Activated T-helper 17 cell treated with anti-CD3 and anti-CD28 coated beads, Interleukin-2, amount 50 U/mL, for 72 hours (primary cell): ENCODE data around the gene CHEK1. TPM values are rescaled to one million over a fixed set of nuclear protein-coding genes. Genes with fewer than 3 reads are reported as not detected.
"Not testable (repeated sequence)": the region's sequence is repeated elsewhere in the genome, so short reads cannot be mapped to it uniquely, and the experiment has no call there.

Experiments
- ATAC-seq: fragments of 150-1000 bp; cut with Tn5 transposase; replicated peaks from 2 replicates; pipeline ENCODE4 v1.10.0; 2021; ENCODE audit warnings: mild to moderate bottlenecking, moderate library complexity
- H3K27ac Mint-ChIP-seq: one replicate; pipeline ENCODE4 v1.8.0; 2022; ENCODE audit warnings: mixed read lengths
- H3K27me3 Mint-ChIP-seq: one replicate; pipeline ENCODE4 v1.8.0; 2022; ENCODE audit warnings: mixed read lengths
- H3K36me3 Mint-ChIP-seq: one replicate; pipeline ENCODE4 v1.8.0; 2022; ENCODE audit warnings: low read depth, mild to moderate bottlenecking, mixed read lengths
- H3K4me1 Mint-ChIP-seq: one replicate; pipeline ENCODE4 v1.8.0; 2022; ENCODE audit warnings: mixed read lengths
- H3K4me3 Mint-ChIP-seq: one replicate; pipeline ENCODE4 v1.8.0; 2022; ENCODE audit warnings: mild to moderate bottlenecking, mixed read lengths
- H3K9me3 Mint-ChIP-seq: one replicate; pipeline ENCODE4 v1.8.0; 2022; ENCODE audit warnings: mixed read lengths
- total RNA-seq, 2 donors: library from RNA; stranded (reverse); gene quantifications; one replicate each; pipeline ENCODE4 v1.2.3, GENCODE V29; 2022

The CHEK1 gene
- total RNA-seq, 2 donors from 2014 or later = 96.0 to 147 TPM

- Mint-ChIP-seq H3K9me3 (no peaks in the 10 kb centered on the region), H3K27me3 (peaks cover 15% of the 10 kb centered on the region), H3K36me3 (no peaks in the 10 kb centered on the region), H3K4me3 (no peak overlapping the region), H3K4me1 (no peaks in the 10 kb centered on the region), H3K27ac (no peak overlapping the region)
- no peak for ATAC-seq
These were observed 70.0 kb downstream of the CHEK1 start for GRCh38 chr11:125694951-125695350.

- Mint-ChIP-seq H3K36me3 (no peaks in the 10 kb centered on the region), H3K27ac (no peak overlapping the region), H3K9me3 (no peaks in the 10 kb centered on the region), H3K27me3 (peaks cover 20% of the 10 kb centered on the region), H3K4me3 (no peak overlapping the region), H3K4me1 (no peaks in the 10 kb centered on the region)
- ATAC-seq = no peak
These were observed 76.2 kb downstream of the CHEK1 start for GRCh38 chr11:125701018-125701610.

GRCh38 chr11:125701858-125702621 lies 77.1 kb downstream of the CHEK1 start:
- Mint-ChIP-seq H3K9me3 (no peaks in the 10 kb centered on the region), H3K27me3 (peaks cover 21% of the 10 kb centered on the region), H3K36me3 (no peaks in the 10 kb centered on the region), H3K4me3 (no peak overlapping the region), H3K4me1 (no peaks in the 10 kb centered on the region), H3K27ac (no peak overlapping the region)
- no peak for ATAC-seq

GRCh38 chr11:125704686-125705085 lies 79.7 kb downstream of the CHEK1 start:
- ATAC-seq = not testable (repeated sequence)

GRCh38 chr11:125720781-125721180 lies 95.8 kb downstream of the CHEK1 start:
- H3K9me3 Mint-ChIP-seq = no peaks in the 10 kb centered on the region
- no peaks in the 10 kb centered on the region for H3K4me1 Mint-ChIP-seq
- H3K36me3 Mint-ChIP-seq = no peaks in the 10 kb centered on the region
- H3K27ac Mint-ChIP-seq = no peak overlapping the region
- peaks cover 10% of the 10 kb centered on the region for H3K27me3 Mint-ChIP-seq
- H3K4me3 Mint-ChIP-seq = no peak overlapping the region
- ATAC-seq = no peak

More at GRCh38 chr11:125704686-125705085, 79.7 kb downstream of the CHEK1 start:
- peaks cover 11% of the 10 kb centered on the region for H3K27me3 Mint-ChIP-seq
- not testable (repeated sequence) for H3K9me3 Mint-ChIP-seq, H3K4me1 Mint-ChIP-seq, H3K27ac Mint-ChIP-seq, H3K36me3 Mint-ChIP-seq, H3K4me3 Mint-ChIP-seq

GRCh38 chr11:125724125-125724524 lies 99.2 kb downstream of the CHEK1 start:
- H3K27ac Mint-ChIP-seq = no peak overlapping the region
- ATAC-seq = no peak
- H3K4me1 Mint-ChIP-seq = no peaks in the 10 kb centered on the region
- no peak overlapping the region for H3K4me3 Mint-ChIP-seq
- no peaks in the 10 kb centered on the region for H3K9me3 Mint-ChIP-seq
- H3K36me3 Mint-ChIP-seq = no peaks in the 10 kb centered on the region
- peaks cover 13% of the 10 kb centered on the region for H3K27me3 Mint-ChIP-seq

Other genes starting within 250 kb of the CHEK1 start
- gene FEZ1, start 128.9 kb upstream of the CHEK1 start, total RNA-seq = 1 to 10 TPM; 2.4 to 3.3 TPM
- 10 to 100 TPM; 17.0 to 40.5 TPM for gene EI24, start 55.7 kb upstream of the CHEK1 start, total RNA-seq
- gene STT3A, start 32.3 kb upstream of the CHEK1 start, total RNA-seq = 100 to 1,000 TPM; 133 to 146 TPM
- gene ACRV1, start 55.7 kb downstream of the CHEK1 start, total RNA-seq = not detected
- not detected for gene PATE1, start 121.1 kb downstream of the CHEK1 start, total RNA-seq
- gene PATE2, start 153.7 kb downstream of the CHEK1 start, total RNA-seq = not detected
- gene PATE3, start 163.0 kb downstream of the CHEK1 start, total RNA-seq = not detected
- gene PATE4, start 208.2 kb downstream of the CHEK1 start, total RNA-seq = not detected